Measurements from ENCODE around the gene CTTNBP2NL.

CTTNBP2NL gene

GRCh38 chr1:112418099-112418892 is 22.3 kb downstream of the CTTNBP2NL start:
- TF ChIP-seq, protein P1, sequence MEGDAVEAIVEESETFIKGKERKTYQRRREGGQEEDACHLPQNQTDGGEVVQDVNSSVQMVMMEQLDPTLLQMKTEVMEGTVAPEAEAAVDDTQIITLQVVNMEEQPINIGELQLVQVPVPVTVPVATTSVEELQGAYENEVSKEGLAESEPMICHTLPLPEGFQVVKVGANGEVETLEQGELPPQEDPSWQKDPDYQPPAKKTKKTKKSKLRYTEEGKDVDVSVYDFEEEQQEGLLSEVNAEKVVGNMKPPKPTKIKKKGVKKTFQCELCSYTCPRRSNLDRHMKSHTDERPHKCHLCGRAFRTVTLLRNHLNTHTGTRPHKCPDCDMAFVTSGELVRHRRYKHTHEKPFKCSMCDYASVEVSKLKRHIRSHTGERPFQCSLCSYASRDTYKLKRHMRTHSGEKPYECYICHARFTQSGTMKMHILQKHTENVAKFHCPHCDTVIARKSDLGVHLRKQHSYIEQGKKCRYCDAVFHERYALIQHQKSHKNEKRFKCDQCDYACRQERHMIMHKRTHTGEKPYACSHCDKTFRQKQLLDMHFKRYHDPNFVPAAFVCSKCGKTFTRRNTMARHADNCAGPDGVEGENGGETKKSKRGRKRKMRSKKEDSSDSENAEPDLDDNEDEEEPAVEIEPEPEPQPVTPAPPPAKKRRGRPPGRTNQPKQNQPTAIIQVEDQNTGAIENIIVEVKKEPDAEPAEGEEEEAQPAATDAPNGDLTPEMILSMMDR (IDR thresholded peaks at IDR 0.05), result no peak

- TF ChIP-seq, protein P1 (IDR thresholded peaks at IDR 0.05), result no peak
Observed at GRCh38 chr1:112423207-112423606, 27.2 kb downstream of the CTTNBP2NL start.

DNA sequence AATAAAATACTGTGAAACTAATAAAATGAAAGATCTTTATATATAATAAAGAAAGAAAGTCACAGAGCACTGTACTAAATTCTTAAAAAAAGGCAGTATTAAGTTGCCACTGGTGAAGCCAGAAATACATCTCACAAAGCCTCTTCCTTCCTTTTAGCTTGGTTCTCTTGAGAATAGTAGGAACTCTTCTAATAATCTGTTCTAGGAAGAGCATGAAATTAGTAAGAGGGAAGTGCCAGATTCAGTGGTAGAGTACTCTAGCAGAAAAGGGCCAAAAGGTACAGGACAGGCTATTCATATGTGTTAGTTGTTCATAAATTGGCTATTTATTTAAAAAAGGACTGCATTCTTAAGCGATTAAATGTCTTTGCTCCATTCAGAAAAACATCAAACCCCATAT is 33.7 kb downstream of the CTTNBP2NL start:
- TF ChIP-seq, protein P1 (IDR thresholded peaks at IDR 0.05), result no peak

DNA sequence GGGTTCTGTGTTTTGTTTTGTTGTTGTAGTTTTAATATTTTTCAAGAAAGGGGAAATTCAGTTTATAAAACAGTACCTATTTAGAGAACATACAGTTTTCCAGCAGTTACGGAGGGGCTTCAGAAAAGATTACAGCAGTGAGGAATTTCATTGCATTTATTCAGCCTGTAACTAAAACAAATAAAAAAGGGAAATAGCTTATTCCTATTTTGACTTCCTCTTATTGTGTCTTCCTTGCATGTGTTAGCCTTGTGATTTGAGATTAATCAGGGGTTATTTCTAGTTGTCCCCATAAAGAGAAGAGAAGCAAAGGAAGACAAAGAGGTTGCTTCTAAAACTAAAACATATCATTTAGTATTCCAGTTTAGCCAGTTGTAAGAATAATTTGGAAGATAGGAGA is 35.0 kb downstream of the CTTNBP2NL start:
- TF ChIP-seq, protein P1 (IDR thresholded peaks at IDR 0.05), result no peak

DNA sequence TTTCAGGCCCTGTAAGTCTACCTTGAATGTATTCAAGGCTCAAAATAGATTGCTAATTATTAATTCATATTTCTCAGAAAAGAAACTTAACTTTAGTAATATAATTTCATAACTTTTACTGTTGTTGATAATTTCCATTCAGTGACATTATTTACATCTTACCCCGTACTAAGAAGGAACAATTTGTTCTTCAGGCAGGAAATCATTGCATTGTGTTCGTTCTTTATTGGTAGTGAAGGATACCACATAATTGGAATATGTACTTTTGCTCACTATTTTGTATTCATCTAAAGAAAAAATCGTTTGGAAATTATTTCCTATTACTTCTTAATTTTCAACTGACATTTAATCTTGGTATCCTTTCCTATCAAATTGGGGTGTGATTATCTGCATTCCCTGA is 39.4 kb downstream of the CTTNBP2NL start:
- TF ChIP-seq, protein P1 (IDR thresholded peaks at IDR 0.05), result no peak

DNA sequence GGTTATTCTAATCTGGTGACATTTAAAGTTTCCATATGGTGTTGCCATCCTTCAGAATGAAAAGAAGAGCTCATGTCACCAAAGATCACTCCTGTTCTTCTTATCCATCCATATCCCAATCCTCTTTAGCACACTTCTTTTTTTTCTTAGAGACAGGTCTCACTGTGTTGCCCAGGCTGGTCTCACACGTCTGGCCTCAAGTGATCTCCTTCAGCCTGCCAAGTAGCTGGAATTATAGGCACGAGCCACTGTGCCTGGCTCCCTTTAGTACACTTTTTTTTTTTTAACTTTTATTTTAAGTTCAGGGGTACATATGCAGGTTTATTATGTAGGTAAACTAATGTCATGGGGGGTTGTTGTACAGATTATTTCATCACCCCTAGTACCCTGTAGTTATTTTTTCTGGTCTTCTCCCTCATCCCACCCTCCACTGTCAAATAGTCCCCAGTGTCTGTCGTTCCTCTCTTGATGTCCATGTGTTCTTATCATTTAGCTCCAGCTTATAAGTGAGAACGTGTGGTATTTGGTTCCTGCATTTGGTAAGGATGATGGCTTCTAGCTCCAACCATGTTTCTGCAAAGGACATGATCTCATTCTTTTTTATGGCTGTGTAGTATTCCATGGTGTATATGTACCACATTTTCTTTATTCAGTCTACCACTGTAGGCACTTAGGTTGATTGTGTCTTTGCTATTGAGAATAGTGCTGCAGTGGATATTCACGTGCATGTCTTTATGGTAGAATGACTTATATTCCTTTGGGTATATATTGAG is 40.6 kb downstream of the CTTNBP2NL start:
- TF ChIP-seq, protein P1 (IDR thresholded peaks at IDR 0.05), result no peak

DNA sequence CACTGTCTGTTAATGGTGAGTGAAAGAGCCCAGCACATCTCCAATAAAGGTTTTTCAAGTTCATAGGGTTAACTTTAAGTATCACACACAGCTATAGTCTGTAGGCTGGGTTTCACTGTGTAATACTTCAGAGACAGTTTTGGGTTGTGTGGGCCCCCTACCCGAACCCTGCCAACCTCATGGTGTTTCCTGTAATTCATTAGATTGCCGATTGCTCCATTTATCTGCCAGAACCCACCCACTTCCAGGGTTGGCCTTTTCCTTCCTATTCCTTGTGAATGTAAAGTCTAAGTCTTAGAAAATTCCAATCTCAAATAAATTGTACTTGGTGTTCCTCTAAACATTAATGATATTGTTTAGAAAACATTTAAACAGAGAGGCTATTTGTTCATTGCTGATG is 43.6 kb downstream of the CTTNBP2NL start:
- TF ChIP-seq, protein P1 (IDR thresholded peaks at IDR 0.05), result no peak
